ENCODE data around the gene FKBP2.

FKBP2 gene

DNA sequence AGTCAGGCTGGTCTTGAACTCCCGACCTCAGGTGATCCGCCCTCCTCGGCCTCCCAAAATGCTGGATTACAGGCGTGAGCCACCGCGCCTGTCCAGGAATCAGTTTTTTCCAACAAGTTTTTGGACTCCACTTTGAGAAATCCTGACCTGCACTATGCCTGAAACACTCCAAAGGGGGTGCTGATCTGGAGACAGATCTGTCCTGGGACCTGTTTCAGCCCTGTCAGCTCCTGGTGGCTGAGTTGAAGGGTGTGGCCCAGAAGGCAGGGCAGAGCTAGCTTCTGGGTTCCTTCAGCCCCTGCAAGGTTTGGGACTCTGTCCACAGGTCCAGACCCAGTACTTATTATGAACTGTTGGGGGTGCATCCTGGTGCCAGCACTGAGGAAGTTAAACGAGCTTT lies 9.3 kb upstream of the FKBP2 start:
- H3K27ac ChIP-seq (ENCODE audit: low read depth, low read length, poor library complexity, severe bottlenecking), result no peak overlapping the region
- no peaks in the 10 kb centered on the region for H3K9me3 ChIP-seq (ENCODE audit: low read length)
- H4K20me1 ChIP-seq (ENCODE audit: insufficient read depth, low read length), result no peaks in the 10 kb centered on the region
- H3K36me3 ChIP-seq (ENCODE audit: insufficient read depth, low read length), result peaks cover 5% of the 10 kb centered on the region; the same call in 1 of the 2 replicates
- TF ChIP-seq, protein P1, sequence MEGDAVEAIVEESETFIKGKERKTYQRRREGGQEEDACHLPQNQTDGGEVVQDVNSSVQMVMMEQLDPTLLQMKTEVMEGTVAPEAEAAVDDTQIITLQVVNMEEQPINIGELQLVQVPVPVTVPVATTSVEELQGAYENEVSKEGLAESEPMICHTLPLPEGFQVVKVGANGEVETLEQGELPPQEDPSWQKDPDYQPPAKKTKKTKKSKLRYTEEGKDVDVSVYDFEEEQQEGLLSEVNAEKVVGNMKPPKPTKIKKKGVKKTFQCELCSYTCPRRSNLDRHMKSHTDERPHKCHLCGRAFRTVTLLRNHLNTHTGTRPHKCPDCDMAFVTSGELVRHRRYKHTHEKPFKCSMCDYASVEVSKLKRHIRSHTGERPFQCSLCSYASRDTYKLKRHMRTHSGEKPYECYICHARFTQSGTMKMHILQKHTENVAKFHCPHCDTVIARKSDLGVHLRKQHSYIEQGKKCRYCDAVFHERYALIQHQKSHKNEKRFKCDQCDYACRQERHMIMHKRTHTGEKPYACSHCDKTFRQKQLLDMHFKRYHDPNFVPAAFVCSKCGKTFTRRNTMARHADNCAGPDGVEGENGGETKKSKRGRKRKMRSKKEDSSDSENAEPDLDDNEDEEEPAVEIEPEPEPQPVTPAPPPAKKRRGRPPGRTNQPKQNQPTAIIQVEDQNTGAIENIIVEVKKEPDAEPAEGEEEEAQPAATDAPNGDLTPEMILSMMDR (IDR thresholded peaks at IDR 0.05; ENCODE audit: low read length), result no peak
- H3K9ac ChIP-seq (ENCODE audit: low read length), result no peak overlapping the region
- H3K9me2 ChIP-seq (ENCODE audit: low read depth, low read length), result no peaks in the 10 kb centered on the region
- peak overlapping the region; percentile 68 for H3K4me3 ChIP-seq (ENCODE audit: low read depth, low read length, poor library complexity, severe bottlenecking)
- peak overlapping the region; percentile 79; the same call in 1 of the 2 replicates for H3K4me2 ChIP-seq (ENCODE audit: low read length)
- H3F3A ChIP-seq (ENCODE audit: insufficient read depth, low read length), result no peaks in the 10 kb centered on the region
- H3K27me3 ChIP-seq (ENCODE audit: insufficient read depth, low read length), result no peaks in the 10 kb centered on the region
- no peaks in the 10 kb centered on the region for H3K79me2 ChIP-seq (ENCODE audit: insufficient read depth, low read length)
- H2AFZ ChIP-seq (ENCODE audit: low read length), result no peak overlapping the region
- H3K4me1 ChIP-seq (ENCODE audit: insufficient read depth, low read length, severe bottlenecking), result peaks cover 60% of the 10 kb centered on the region

DNA sequence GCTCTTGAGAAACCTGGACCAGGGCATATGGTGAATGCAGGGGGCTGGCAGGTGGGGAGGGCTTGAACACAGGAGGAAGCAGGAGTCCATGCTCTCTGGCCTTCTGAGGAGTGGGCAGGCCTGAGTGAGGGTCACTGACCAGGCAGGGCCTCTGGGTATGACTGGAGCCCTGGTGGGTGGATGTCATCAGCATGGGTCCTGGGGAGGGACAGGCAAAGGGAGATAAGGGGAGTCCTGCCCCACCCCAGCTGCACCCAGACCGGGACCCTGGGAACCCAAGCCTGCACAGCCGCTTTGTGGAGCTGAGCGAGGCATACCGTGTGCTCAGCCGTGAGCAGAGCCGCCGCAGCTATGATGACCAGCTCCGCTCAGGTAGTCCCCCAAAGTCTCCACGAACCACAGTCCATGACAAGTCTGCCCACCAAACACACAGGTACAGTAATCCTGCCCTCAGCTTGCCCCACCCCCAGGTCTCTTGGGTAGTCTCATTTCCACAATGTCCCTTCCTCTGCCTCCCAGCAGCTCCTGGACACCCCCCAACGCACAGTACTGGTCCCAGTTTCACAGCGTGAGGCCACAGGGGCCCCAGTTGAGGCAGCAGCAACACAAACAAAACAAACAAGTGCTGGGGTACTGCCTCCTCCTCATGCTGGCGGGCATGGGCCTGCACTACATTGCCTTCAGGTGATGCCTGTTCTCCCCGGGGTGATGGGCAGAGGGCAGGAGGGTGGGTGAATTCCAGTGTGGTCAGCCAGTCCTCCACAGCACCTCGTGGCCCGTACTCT lies 8.5 kb upstream of the FKBP2 start:
- Histone ChIP-seq H3K79me2 (ENCODE audit: insufficient read depth, low read length) (no peaks in the 10 kb centered on the region), H3K27me3 (ENCODE audit: insufficient read depth, low read length) (no peaks in the 10 kb centered on the region), H3F3A (ENCODE audit: insufficient read depth, low read length) (no peaks in the 10 kb centered on the region), H3K4me2 (ENCODE audit: low read length) (no peak overlapping the region; the same call in 1 of the 2 replicates), H3K9me2 (ENCODE audit: low read depth, low read length) (no peaks in the 10 kb centered on the region), H3K36me3 (ENCODE audit: insufficient read depth, low read length) (peaks cover 5% of the 10 kb centered on the region; the same call in 1 of the 2 replicates), H3K4me1 (ENCODE audit: insufficient read depth, low read length, severe bottlenecking) (peaks cover 59% of the 10 kb centered on the region), H3K9ac (ENCODE audit: low read length) (no peak overlapping the region), H3K9me3 (ENCODE audit: low read length) (no peaks in the 10 kb centered on the region), H3K4me3 (ENCODE audit: low read depth, low read length, poor library complexity, severe bottlenecking) (no peak overlapping the region), H2AFZ (ENCODE audit: low read length) (no peak overlapping the region), H3K27ac (ENCODE audit: low read depth, low read length, poor library complexity, severe bottlenecking) (no peak overlapping the region), H4K20me1 (ENCODE audit: insufficient read depth, low read length) (no peaks in the 10 kb centered on the region)
- TF ChIP-seq, protein P1 (IDR thresholded peaks at IDR 0.05; ENCODE audit: low read length), result no peak

DNA sequence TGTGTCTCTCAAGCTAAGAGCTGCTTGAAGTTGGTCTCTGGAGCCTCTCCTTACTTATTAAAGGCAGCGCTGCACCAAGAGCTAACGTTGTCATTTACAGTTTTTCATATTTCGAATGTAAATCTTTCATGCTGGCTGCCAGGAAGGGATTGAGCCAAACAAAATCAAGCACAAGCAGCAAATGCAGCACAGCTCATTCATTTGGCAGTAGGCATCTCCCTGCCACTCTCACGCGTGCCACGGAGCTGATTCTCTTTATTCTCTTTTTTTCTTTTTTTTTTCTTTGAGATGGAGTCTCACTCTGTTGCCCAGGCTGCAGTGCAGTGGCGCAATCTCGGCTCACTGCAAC lies 8.0 kb upstream of the FKBP2 start:
- Histone ChIP-seq H3K4me2 (ENCODE audit: low read length) (no peak overlapping the region; the same call in 1 of the 2 replicates), H3K9ac (ENCODE audit: low read length) (no peak overlapping the region), H4K20me1 (ENCODE audit: insufficient read depth, low read length) (no peaks in the 10 kb centered on the region), H3K4me1 (ENCODE audit: insufficient read depth, low read length, severe bottlenecking) (peaks cover 61% of the 10 kb centered on the region), H3K36me3 (ENCODE audit: insufficient read depth, low read length) (peaks cover 5% of the 10 kb centered on the region; the same call in 1 of the 2 replicates), H3K4me3 (ENCODE audit: low read depth, low read length, poor library complexity, severe bottlenecking) (no peak overlapping the region), H2AFZ (ENCODE audit: low read length) (no peak overlapping the region), H3K27ac (ENCODE audit: low read depth, low read length, poor library complexity, severe bottlenecking) (no peak overlapping the region), H3K79me2 (ENCODE audit: insufficient read depth, low read length) (no peaks in the 10 kb centered on the region), H3K9me3 (ENCODE audit: low read length) (no peaks in the 10 kb centered on the region), H3K27me3 (ENCODE audit: insufficient read depth, low read length) (no peaks in the 10 kb centered on the region), H3K9me2 (ENCODE audit: low read depth, low read length) (no peaks in the 10 kb centered on the region), H3F3A (ENCODE audit: insufficient read depth, low read length) (0 out of 2 replicates have a peak, but pooled peaks cover 5% of the 10 kb centered on the region)
- TF ChIP-seq, protein P1 (IDR thresholded peaks at IDR 0.05; ENCODE audit: low read length), result no peak
- no peak for TF ChIP-seq EZH2 (IDR thresholded peaks at IDR 0.05; ENCODE audit: borderline replicate concordance, low read length)

All from OCI-LY1 (cell line).